Naive thymus-derived CD4-positive, alpha-beta T cell (primary cell): Measurements from ENCODE around the gene ZSCAN10. TPM values are rescaled to one million over a fixed set of nuclear protein-coding genes. Genes with fewer than 3 reads are reported as not detected.
"Not testable (repeated sequence)": the region's sequence is repeated elsewhere in the genome, so short reads cannot be mapped to it uniquely, and the experiment has no call there.

Source experiments
- ATAC-seq: fragments of 150-1000 bp; cut with Tn5 transposase; 2 replicates; pipeline ENCODE4 v1.10.0; 2021; ENCODE audit warnings: mild to moderate bottlenecking, moderate library complexity
- CTCF ChIA-PET: fragments of 350-600 bp; sonication (Branson Sonifier 250); formaldehyde crosslinking; loops from one replicate; lab custom pipeline; 2021; ENCODE audit warnings: antibody characterized with exemption; lab: Charles Lee
- POLR2A ChIA-PET: fragments of 350-600 bp; sonication (Branson Sonifier 250); formaldehyde crosslinking; loops from one replicate; lab custom pipeline; 2021; ENCODE audit warnings: antibody characterized with exemption, inconsistent platforms; lab: Charles Lee
- DNase-seq, 9 donors: peaks; one replicate each; pipeline versions ENCODE4 v3.0.0 to v3.0.0-alpha.2; 2020 to 2022; ENCODE audit warnings: mixed read lengths in 1 of 9
- H3K27ac ChIP-seq: one replicate; pipeline ENCODE4 v1.7.0; 2013; ENCODE audit warnings: mild to moderate bottlenecking, low read depth, low read length, moderate library complexity
- H3K27me3 ChIP-seq, 2 donors: one replicate each; pipeline ENCODE4 v1.7.0; 2013; ENCODE audit warnings: low read length in 2 of 2, mild to moderate bottlenecking in 2 of 2, moderate library complexity in 2 of 2; ENCODE audit not compliant: control insufficient read depth in 2 of 2, insufficient read depth in 2 of 2
- H3K36me3 ChIP-seq, 3 experiments: 1 replicate in 2 of 3; 2 replicates in 1 of 3; pipeline ENCODE4 v1.7.0; 2013; ENCODE audit warnings: low read length in 3 of 3, mild to moderate bottlenecking in 3 of 3, moderate library complexity in 1 of 3; ENCODE audit not compliant: insufficient read depth in 3 of 3, control insufficient read depth in 2 of 3
- H3K4me1 ChIP-seq, 2 donors: one replicate each; pipeline ENCODE4 v1.7.0; 2013; ENCODE audit warnings: low read length in 2 of 2, mild to moderate bottlenecking in 2 of 2, moderate library complexity in 1 of 2; ENCODE audit not compliant: control insufficient read depth in 2 of 2, insufficient read depth in 2 of 2
- H3K4me3 ChIP-seq: 2 replicates; pipeline ENCODE4 v1.7.0; 2013; ENCODE audit warnings: mild to moderate bottlenecking, low read length
- H3K9me3 ChIP-seq, 3 experiments: 1 replicate in 2 of 3; 2 replicates in 1 of 3; pipeline ENCODE4 v1.7.0; 2013; ENCODE audit warnings: low read length in 3 of 3; ENCODE audit not compliant: control insufficient read depth in 2 of 3
- H3K27ac Mint-ChIP-seq, 9 donors: one replicate each; pipeline ENCODE4 v1.8.0; 2020 to 2022; ENCODE audit warnings: mixed read lengths in 9 of 9, mild to moderate bottlenecking in 8 of 9, moderate library complexity in 5 of 9, inconsistent platforms in 2 of 9
- H3K27me3 Mint-ChIP-seq, 5 donors: one replicate each; pipeline ENCODE4 v1.8.0; 2021 to 2022; ENCODE audit warnings: mixed read lengths in 5 of 5, mild to moderate bottlenecking in 1 of 5
- H3K36me3 Mint-ChIP-seq, 5 donors: one replicate each; pipeline ENCODE4 v1.8.0; 2020 to 2022; ENCODE audit warnings: mixed read lengths in 5 of 5, mild to moderate bottlenecking in 3 of 5, inconsistent platforms in 1 of 5
- H3K4me1 Mint-ChIP-seq, 7 donors: one replicate each; pipeline ENCODE4 v1.8.0; 2020 to 2022; ENCODE audit warnings: mixed read lengths in 7 of 7, mild to moderate bottlenecking in 3 of 7, inconsistent platforms in 1 of 7
- H3K4me3 Mint-ChIP-seq, 10 donors: one replicate each; pipeline ENCODE4 v1.8.0; 2020 to 2022; ENCODE audit warnings: mild to moderate bottlenecking in 10 of 10, mixed read lengths in 10 of 10, moderate library complexity in 6 of 10, inconsistent platforms in 2 of 10
- H3K9me3 Mint-ChIP-seq, 11 donors: one replicate each; pipeline ENCODE4 v1.8.0; 2020 to 2022; ENCODE audit warnings: mixed read lengths in 11 of 11, mild to moderate bottlenecking in 4 of 11, inconsistent platforms in 1 of 11, moderate library complexity in 1 of 11
- intact Hi-C, 2 donors: fragments of 100-400 bp; cut with micrococcal nuclease; formaldehyde crosslinking; loops; one replicate each; pipeline ENCODE4 v1.15.1; 2023
- polyA plus RNA-seq, 2 donors: library from polyadenylated mRNA; unstranded; fragments of 300-500 nt; fragmentation: Illumina TruSeq; gene quantifications; one replicate each; pipeline ENCODE4 v1.2.3, GENCODE V29; 2021
- total RNA-seq, 6 experiments: library from RNA in 5 of 6; stranded (reverse) in 5 of 6; gene quantifications; 1 replicate in 5 of 6; 2 replicates in 1 of 6; pipeline ENCODE4 v1.2.3 and lab custom pipeline; 2021 to 2026

Gene ZSCAN10
- total and polyA plus RNA-seq, 7 experiments from 2014 or later = 0.22 to 0.61 (median 0.32) TPM; not detected in 3

GRCh38 chr16:3052571-3053329 is 46.3 kb downstream of the ZSCAN10 start:
- Mint-ChIP-seq H3K27ac (peak overlapping the region in 4 of 9 donors; percentile 18 to 72 (median 43)), H3K4me3 (peak overlapping the region in 2 of 10 donors; percentile 7 to 70), H3K36me3 (peaks cover 0 to 60% (median 3%) of the 10 kb centered on the region in 5 donors), H3K4me1 (peaks cover 20 to 72% (median 51%) of the 10 kb centered on the region in 7 donors)
- H3K9me3 Mint-ChIP-seq, DNase-seq, H3K4me3 ChIP-seq, intact Hi-C loops, H3K27me3 ChIP-seq, H3K36me3 ChIP-seq, CTCF ChIA-PET, H3K9me3 ChIP-seq, POLR2A ChIA-PET, H3K27me3 Mint-ChIP-seq: not testable (repeated sequence)
- peaks cover 13 to 30% of the 10 kb centered on the region in 2 donors for H3K4me1 ChIP-seq
- peak; percentile 17 for ATAC-seq
- peak overlapping the region; percentile 29 for H3K27ac ChIP-seq

GRCh38 chr16:3051494-3051893 is 47.6 kb downstream of the ZSCAN10 start:
- CTCF ChIA-PET = interaction anchor here (1.0 to 2.5 kb wide), 2 partner anchors 24 to 48 kb away, joined by 4 to 6 read pairs; no protein-coding TSS in a partner anchor
- ATAC-seq (no peak), DNase-seq (no peak)
- Histone ChIP-seq H3K36me3 (peaks cover 0 to 7% (median 0%) of the 10 kb centered on the region in 3 experiments), H3K4me1 (peaks cover 18 to 20% of the 10 kb centered on the region in 2 donors), H3K4me3 (no peak overlapping the region), H3K9me3 (no peaks in the 10 kb centered on the region), H3K27ac (no peak overlapping the region), H3K27me3 (no peaks in the 10 kb centered on the region)
- Mint-ChIP-seq H3K4me1 (peaks cover 20 to 60% (median 46%) of the 10 kb centered on the region in 7 donors), H3K9me3 (no peaks in the 10 kb centered on the region), H3K36me3 (peaks cover 0 to 50% (median 3%) of the 10 kb centered on the region in 5 donors), H3K4me3 (peak overlapping the region in 1 of 10 donors; percentile 70), H3K27me3 (peaks cover 0 to 6% (median 0%) of the 10 kb centered on the region in 5 donors), H3K27ac (peak overlapping the region in 1 of 9 donors; percentile 81)
- intact Hi-C loops = no loop called here
- POLR2A ChIA-PET = interaction anchor here (0.6 to 1.3 kb wide), 5 partner anchors 13 to 485 kb away, joined by 3 to 4 read pairs (median 3); partner anchors contain the start of gene IL32

GRCh38 chr16:3051009-3051408 is 48.1 kb downstream of the ZSCAN10 start:
- CTCF ChIA-PET = interaction anchor here (1.0 to 2.5 kb wide), 2 partner anchors 23 to 47 kb away, joined by 4 to 6 read pairs; no protein-coding TSS in a partner anchor
- peaks cover 0 to 6% (median 0%) of the 10 kb centered on the region in 5 donors for H3K27me3 Mint-ChIP-seq
- H3K27ac ChIP-seq = no peak overlapping the region
- peaks cover 0 to 7% (median 0%) of the 10 kb centered on the region in 3 experiments for H3K36me3 ChIP-seq
- H3K4me3 ChIP-seq = no peak overlapping the region
- POLR2A ChIA-PET = interaction anchor here (0.7 to 1.3 kb wide), 5 partner anchors 13 to 84 kb away, joined by 3 to 4 read pairs (median 3); partner anchors contain the start of genes IL32 and ZNF213
- ATAC-seq (no peak), DNase-seq (no peak)
- H3K4me1 ChIP-seq = peaks cover 15 to 25% of the 10 kb centered on the region in 2 donors
- intact Hi-C loops = no loop called here
- peaks cover 0 to 49% (median 3%) of the 10 kb centered on the region in 5 donors for H3K36me3 Mint-ChIP-seq
- no peaks in the 10 kb centered on the region for H3K9me3 ChIP-seq
- peak overlapping the region in 1 of 10 donors; percentile 70 for H3K4me3 Mint-ChIP-seq
- H3K27ac Mint-ChIP-seq = peak overlapping the region in 2 of 9 donors; percentile 54 to 81
- H3K9me3 Mint-ChIP-seq = no peaks in the 10 kb centered on the region
- H3K4me1 Mint-ChIP-seq = peaks cover 20 to 57% (median 43%) of the 10 kb centered on the region in 7 donors
- peaks cover 0 to under 1% of the 10 kb centered on the region in 2 donors for H3K27me3 ChIP-seq

- POLR2A ChIA-PET = interaction anchor here (0.7 to 1.1 kb wide), 3 partner anchors 15 to 121 kb away, joined by 3 to 4 read pairs (median 3); partner anchors contain the start of genes IL32 and ZNF213
Measured at GRCh38 chr16:3050487-3050886, 48.6 kb downstream of the ZSCAN10 start.

GRCh38 chr16:3049921-3050481 is 49.1 kb downstream of the ZSCAN10 start:
- Histone ChIP-seq H3K4me3 (no peak overlapping the region), H3K9me3 (no peaks in the 10 kb centered on the region), H3K4me1 (peaks cover 12 to 27% of the 10 kb centered on the region in 2 donors), H3K27me3 (peaks cover 0 to 4% of the 10 kb centered on the region in 2 donors), H3K27ac (no peak overlapping the region), H3K36me3 (peaks cover 0 to 7% (median 0%) of the 10 kb centered on the region in 3 experiments)
- intact Hi-C loops = no loop called here
- Mint-ChIP-seq H3K36me3 (peaks cover 0 to 44% (median 3%) of the 10 kb centered on the region in 5 donors), H3K4me3 (peak overlapping the region in 1 of 10 donors; percentile 70), H3K27ac (peak overlapping the region in 2 of 9 donors; percentile 5 to 81), H3K4me1 (peaks cover 13 to 53% (median 43%) of the 10 kb centered on the region in 7 donors), H3K9me3 (peaks cover 0 to 2% (median 0%) of the 10 kb centered on the region in 11 donors), H3K27me3 (peaks cover 0 to 12% (median 5%) of the 10 kb centered on the region in 5 donors)
- ChIA-PET POLR2A (interaction anchor here (0.7 to 0.8 kb wide), 3 partner anchors 79 to 121 kb away, joined by 3 to 4 read pairs (median 3); partner anchors contain the start of gene ZNF213), CTCF (interaction anchor here (0.6 to 3.3 kb wide), 7 partner anchors 9 to 79 kb away, joined by 3 to 18 read pairs (median 4); no protein-coding TSS in a partner anchor)
- DNase-seq = no peak
- no peak for ATAC-seq

More at GRCh38 chr16:3050487-3050886, 48.6 kb downstream of the ZSCAN10 start:
- no peak overlapping the region for H3K27ac ChIP-seq
- H3K4me3 ChIP-seq = no peak overlapping the region
- peaks cover 13 to 27% of the 10 kb centered on the region in 2 donors for H3K4me1 ChIP-seq
- CTCF ChIA-PET = interaction anchor here (0.6 to 2.5 kb wide), 5 partner anchors 23 to 72 kb away, joined by 3 to 8 read pairs (median 4); no protein-coding TSS in a partner anchor
- H3K27me3 ChIP-seq = peaks cover 0 to 4% of the 10 kb centered on the region in 2 donors
- intact Hi-C loops = no loop called here
- Mint-ChIP-seq H3K9me3 (no peaks in the 10 kb centered on the region), H3K27me3 (peaks cover 0 to 7% (median under 1%) of the 10 kb centered on the region in 5 donors), H3K27ac (peak overlapping the region in 3 of 9 donors; percentile 54 to 81 (median 56)), H3K4me3 (peak overlapping the region in 1 of 10 donors; percentile 70), H3K36me3 (peaks cover 0 to 45% (median 3%) of the 10 kb centered on the region in 5 donors), H3K4me1 (peaks cover 18 to 53% (median 43%) of the 10 kb centered on the region in 7 donors)
- DNase-seq (no peak), ATAC-seq (no peak)
- H3K9me3 ChIP-seq = no peaks in the 10 kb centered on the region
- H3K36me3 ChIP-seq = peaks cover 0 to 7% (median 0%) of the 10 kb centered on the region in 3 experiments

GRCh38 chr16:3047387-3047720 is 51.7 kb downstream of the ZSCAN10 start:
- Mint-ChIP-seq H3K27ac (peak overlapping the region in 1 of 9 donors; percentile 86), H3K9me3 (peaks cover 0 to 2% (median 0%) of the 10 kb centered on the region in 11 donors), H3K4me3 (peak overlapping the region in 6 of 10 donors; percentile 32 to 85 (median 51)), H3K27me3 (peaks cover 6 to 29% (median 26%) of the 10 kb centered on the region in 5 donors), H3K4me1 (peaks cover 16 to 49% (median 38%) of the 10 kb centered on the region in 7 donors), H3K36me3 (peaks cover 0 to 30% (median 0%) of the 10 kb centered on the region in 5 donors)
- ChIA-PET CTCF (interaction anchor here (1.3 to 3.3 kb wide), 4 partner anchors 11 to 82 kb away, joined by 4 to 18 read pairs (median 8); no protein-coding TSS in a partner anchor), POLR2A (interaction anchor here (0.6 to 2.0 kb wide), 12 partner anchors 9 to 1759 kb away, joined by 3 to 7 read pairs (median 4); partner anchors contain the start of genes BICDL2 and ZNF213)
- DNase-seq (no peak), ATAC-seq (no peak)
- H3K27me3 ChIP-seq = peaks cover 0 to 28% of the 10 kb centered on the region in 2 donors
- no peaks in the 10 kb centered on the region for H3K9me3 ChIP-seq
- no peak overlapping the region for H3K27ac ChIP-seq
- peaks cover 8 to 29% of the 10 kb centered on the region in 2 donors for H3K4me1 ChIP-seq
- intact Hi-C loops = no loop called here
- H3K4me3 ChIP-seq = no peak overlapping the region
- no peaks in the 10 kb centered on the region for H3K36me3 ChIP-seq
